Measurements from ENCODE around the gene MUC5AC.
"Not testable (repeated sequence)": the region's sequence is repeated elsewhere in the genome, so short reads cannot be mapped to it uniquely, and the experiment has no call there.

The MUC5AC gene

DNA sequence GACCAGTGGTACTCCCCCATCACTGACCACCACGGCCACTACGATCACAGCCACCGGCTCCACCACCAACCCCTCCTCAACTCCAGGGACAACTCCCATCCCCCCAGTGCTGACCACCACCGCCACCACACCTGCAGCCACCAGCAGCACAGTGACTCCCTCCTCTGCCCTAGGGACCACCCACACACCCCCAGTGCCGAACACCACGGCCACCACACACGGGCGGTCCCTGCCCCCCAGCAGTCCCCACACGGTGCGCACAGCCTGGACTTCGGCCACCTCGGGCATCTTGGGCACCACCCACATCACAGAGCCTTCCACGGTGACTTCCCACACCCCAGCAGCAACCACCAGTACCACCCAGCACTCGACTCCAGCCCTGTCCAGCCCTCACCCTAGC lies 89.3 kb downstream of the MUC5AC start:
- not testable (repeated sequence) for DNase-seq (ENCODE audit: extremely low read depth in 1 of 2, low read depth in 1 of 2)

DNA sequence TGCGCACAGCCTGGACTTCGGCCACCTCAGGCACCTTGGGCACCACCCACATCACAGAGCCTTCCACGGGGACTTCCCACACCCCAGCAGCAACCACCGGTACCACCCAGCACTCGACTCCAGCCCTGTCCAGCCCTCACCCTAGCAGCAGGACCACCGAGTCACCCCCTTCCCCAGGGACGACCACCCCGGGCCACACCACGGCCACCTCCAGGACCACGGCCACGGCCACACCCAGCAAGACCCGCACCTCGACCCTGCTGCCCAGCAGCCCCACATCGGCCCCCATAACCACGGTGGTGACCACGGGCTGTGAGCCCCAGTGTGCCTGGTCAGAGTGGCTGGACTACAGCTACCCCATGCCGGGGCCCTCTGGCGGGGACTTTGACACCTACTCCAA lies 91.2 kb downstream of the MUC5AC start:
- not testable (repeated sequence) for DNase-seq (ENCODE audit: extremely low read depth in 1 of 2, low read depth in 1 of 2)

DNA sequence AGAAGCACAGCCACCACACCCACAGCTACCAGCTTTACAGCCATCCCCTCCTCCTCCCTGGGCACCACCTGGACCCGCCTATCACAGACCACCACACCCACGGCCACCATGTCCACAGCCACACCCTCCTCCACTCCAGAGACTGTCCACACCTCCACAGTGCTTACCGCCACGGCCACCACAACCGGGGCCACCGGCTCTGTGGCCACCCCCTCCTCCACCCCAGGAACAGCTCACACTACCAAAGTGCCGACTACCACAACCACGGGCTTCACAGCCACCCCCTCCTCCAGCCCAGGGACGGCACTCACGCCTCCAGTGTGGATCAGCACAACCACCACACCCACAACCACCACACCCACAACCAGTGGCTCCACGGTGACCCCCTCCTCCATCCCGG lies 92.7 kb downstream of the MUC5AC start:
- DNase-seq (ENCODE audit: extremely low read depth in 1 of 2, low read depth in 1 of 2): not testable (repeated sequence)

Data from stimulated activated CD8-positive, alpha-beta memory T cell treated with anti-CD3 and anti-CD28 coated beads, Interleukin-7, amount 100 ng/mL, for 48 hours (primary cell).